ENCODE data around the gene ZBTB40.

ZBTB40 gene

DNA sequence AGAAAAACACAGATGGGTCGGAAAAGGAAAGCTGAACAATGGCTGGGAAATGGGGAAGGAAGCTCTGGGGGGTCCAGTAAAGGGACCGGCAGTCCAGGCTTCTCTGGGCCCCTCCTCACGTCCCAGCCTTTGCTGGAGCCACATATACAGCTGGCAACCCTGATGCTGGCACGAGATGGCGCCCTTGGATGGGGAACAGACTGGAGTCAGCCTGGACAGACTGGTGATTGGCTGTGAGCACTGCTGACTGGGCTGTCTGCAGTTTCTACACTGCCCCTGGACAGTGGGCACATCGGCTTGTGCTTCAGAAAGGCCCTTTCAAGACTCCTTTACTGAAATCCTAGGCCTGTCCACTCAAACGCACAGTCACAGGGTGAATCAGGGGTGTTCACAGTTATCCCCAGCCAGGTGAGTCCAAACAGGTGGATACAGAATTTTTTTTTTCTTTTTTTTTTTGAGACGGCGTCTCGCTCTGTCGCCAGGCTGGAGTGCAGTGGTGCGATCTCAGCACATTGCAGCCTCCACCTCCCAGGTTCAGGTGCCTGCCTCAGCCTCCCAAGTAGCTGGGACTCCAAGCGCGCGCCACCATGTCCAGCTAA lies 31.1 kb upstream of the ZBTB40 start:
- in situ Hi-C loops (cut with MboI; ENCODE audit: low sequenced_read_pairs) = no loop called here

DNA sequence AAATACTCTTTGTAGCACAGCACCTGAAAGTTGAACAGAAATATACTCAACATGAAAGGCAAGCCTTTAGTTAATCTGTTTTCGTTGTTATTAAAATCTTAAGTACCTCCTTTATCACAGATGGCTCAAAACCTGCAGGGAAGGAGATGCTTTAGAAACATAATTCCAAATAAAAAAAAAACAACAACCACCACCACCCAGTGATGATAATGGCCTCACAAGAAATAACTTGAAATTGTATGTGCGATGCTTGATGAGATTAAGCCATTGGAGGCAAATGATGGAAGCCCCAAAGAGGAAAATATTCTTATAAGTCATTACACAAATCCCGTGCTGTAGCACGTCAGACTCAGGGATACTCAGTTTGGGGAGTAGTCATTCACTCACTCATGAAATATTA lies 24.9 kb upstream of the ZBTB40 start:
- in situ Hi-C loops (cut with MboI; ENCODE audit: low sequenced_read_pairs) = no loop called here

DNA sequence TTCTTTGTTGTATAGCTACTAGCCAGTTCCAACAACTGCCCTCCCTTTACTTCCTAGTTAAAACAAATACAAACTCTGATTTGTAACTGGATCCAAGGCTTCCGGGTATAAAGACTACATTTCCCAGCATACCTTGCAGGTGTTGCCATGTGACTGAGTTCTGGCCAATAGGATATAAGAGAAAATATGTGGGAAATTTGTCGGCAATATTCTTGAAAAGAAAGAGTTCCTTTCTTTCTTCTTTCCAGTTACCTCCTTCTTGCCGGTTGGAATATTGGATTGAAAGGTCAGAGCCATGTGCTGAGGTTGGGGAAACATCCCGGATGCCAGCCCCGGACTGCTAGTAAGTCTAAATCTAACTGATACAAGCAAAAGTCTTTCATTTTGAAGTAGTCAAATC lies 23.0 kb upstream of the ZBTB40 start:
- in situ Hi-C loops (cut with MboI; ENCODE audit: low sequenced_read_pairs) = no loop called here

DNA sequence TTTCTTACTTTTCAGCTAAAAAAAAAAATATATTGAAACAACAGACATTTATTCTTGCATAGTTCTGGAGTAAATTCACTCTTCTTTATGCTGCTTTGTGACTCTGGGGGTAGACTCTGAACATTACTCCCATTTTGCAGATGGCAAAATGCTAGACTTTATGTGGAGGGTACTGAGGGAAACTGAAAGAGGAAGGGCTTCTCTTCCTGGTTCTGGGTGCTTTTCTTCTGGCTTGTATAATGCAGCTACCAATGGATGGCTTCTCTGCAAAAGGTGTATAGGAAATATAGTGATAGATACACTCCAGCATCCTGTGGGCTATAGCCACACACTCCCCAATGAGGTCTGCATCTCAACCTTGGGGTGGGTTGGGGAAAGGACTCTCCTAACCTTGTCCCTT lies 19.7 kb upstream of the ZBTB40 start:
- in situ Hi-C loops (cut with MboI; ENCODE audit: low sequenced_read_pairs) = no loop called here

DNA sequence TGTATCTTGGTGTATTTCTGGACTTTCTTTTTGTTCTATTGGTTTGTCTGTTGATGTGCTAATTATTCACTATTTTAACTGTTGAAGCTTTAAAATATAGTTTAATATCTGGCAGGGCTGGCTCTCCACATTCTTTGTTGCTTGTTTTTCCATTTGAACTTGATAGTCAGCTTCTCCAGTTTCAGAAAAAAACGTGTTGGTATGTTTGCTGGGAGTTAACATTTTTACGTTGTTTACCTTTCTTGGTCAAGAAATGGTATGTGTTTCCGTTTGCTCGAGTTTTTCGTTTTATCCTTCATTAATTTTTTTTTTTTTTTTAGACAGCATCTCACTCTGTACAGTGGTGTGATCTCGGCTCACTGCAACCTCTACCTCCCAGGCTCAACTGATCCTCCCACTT lies 16.9 kb upstream of the ZBTB40 start:
- in situ Hi-C loops (cut with MboI; ENCODE audit: low sequenced_read_pairs) = no loop called here

DNA sequence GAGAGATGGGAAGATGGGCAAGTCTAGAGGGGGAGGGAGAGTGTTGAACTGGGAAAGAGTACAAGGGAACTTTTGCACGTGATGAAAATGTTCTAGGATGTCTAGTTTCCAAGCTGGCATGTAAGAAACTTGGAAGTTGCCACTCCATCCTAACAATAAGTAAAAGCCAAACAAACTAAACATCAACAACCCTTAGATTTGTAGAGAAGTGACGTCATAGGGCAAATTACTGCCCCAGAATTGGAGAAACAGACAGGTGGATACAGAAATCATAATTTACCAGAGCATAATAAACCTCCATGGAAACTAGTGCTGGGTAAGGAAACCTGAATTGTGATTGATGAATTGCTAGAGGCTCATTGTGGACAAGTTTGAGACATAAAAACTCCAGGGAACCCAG lies 14.7 kb upstream of the ZBTB40 start:
- in situ Hi-C loops (cut with MboI; ENCODE audit: low sequenced_read_pairs) = no loop called here

DNA sequence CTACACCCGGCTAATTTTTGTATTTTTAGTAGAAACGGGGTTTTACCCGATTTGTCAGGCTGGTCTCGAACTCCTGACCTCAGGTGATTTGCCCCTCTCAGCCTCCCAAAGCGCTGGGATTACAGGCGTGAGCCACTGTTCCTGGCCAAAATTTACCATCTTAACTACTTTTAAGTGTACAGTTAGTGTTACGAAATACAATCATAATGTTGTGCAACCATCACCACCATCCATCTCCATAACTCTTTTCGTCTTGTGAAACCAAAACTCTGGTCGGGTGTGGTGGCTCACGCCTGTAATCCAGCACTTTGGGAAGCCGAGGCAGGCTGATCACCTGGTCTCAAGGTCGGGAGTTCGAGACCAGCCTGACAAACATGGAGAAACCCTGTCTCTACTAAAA lies 14.1 kb upstream of the ZBTB40 start:
- in situ Hi-C loops (cut with MboI; ENCODE audit: low sequenced_read_pairs) = no loop called here

DNA sequence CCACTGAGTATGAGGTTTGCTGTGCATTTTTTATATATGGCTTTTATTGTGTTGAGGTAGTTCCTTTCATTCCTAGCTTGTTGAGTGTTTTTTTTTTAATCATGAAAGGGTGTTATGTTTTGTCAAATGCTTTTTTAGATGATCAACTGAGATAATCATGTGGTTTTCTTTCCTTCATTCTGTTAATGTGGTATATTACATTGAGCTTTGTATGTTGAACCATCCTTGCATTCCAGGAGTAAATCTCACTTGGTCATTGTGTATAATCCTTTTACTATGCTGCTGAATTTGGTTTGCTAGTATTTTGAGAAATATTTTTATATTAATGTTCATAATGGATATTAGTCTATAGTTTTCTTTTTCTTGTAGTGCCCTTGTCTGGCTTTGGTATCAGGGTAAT lies 11.1 kb upstream of the ZBTB40 start:
- in situ Hi-C loops (cut with MboI; ENCODE audit: low sequenced_read_pairs) = no loop called here

DNA sequence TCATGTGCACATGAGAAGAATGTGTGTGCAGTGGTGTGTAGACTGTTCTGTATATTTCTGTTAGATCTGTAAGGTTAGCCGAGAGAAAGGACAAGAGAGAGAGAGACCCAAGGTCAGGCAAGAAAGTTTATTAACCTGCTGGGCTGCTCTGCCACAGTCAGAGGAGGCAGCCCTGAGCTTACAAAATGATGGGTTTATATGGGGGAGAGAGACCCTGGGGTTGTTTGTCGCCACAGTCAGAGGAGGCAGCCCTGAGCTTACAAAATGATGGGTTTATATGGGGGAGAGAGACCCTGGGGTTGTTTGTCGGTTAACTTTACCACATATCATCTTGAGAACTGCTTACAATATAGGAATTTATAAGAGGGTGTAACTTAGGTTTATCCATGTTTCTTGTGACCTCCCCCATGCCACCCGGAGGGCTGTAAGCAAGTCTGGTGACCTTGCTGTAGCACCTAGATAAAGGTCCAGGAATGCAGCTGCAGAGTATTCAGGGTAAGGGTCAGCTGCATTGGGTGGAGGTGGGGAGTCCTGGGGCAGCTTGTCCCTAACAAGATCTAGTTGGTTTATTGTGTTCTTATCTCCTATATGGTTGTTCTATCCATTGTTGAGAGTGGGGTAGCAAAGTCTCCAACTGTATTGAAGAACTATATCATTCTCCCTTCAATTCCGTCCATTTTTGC lies 9.3 kb upstream of the ZBTB40 start:
- in situ Hi-C loops (cut with MboI; ENCODE audit: low sequenced_read_pairs) = no loop called here

DNA sequence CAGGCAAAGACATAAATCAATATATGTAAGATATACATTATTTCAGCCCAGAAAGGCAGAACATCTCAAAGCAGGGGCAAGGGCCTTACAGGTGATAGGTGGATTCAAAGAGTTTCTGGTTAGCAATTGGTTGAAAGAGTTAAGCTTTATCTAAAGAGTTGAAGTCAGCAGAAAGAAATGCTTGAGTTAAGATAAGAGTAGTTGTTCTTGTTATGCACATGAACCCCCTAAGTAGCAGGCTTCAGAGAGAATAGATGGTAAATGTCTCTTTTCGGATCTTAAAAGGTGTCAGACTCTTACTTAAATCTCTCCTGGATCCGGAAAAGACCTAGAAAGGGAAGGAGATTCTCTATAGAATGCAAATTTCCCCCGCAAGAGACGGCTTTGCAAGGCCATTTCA lies 8.3 kb upstream of the ZBTB40 start:
- in situ Hi-C loops (cut with MboI; ENCODE audit: low sequenced_read_pairs) = no loop called here

DNA sequence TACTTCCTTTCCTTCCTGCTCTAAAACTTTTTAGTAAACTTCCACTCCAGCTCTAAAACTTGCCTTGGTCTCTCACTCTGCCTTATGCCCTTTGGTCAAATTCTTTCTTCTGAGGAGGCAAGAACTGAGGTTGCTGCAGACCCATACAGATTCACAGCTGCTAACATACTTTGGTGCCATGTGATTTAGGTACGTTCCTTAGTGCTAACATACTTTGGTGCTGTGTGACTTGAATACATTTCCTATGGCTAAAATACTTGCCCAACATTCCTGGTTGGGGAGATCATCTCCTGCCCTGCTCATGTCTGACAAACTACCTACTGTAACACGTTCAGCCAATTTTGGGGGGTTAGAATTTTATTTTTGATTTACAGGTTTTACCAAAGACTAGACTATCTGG lies 6.8 kb upstream of the ZBTB40 start:
- in situ Hi-C loops (cut with MboI; ENCODE audit: low sequenced_read_pairs) = no loop called here

DNA sequence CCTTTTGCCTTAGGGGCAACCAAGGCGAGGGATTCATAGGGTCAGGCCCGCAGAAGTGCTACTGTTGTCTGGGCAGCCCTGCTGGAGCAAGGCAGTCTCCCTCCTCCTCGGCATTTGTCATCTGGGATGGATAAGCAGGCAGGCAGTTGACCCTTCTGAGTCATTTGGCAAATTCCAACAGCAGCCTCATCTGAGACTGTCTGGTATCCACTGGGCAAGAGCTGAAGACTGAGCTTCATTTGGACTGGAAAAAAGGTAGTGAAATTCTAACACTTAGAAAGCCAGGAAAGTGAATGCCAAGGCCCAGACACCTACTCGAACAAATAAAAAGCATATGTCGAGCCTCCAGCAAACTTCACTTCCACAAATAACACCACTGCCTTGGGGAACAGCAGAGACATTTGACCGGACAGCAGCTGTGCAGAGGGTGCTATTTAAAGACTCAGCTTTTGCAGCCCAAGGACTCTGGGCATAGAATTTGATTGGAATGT lies 4.0 kb upstream of the ZBTB40 start:
- in situ Hi-C loops (cut with MboI; ENCODE audit: low sequenced_read_pairs) = no loop called here

DNA sequence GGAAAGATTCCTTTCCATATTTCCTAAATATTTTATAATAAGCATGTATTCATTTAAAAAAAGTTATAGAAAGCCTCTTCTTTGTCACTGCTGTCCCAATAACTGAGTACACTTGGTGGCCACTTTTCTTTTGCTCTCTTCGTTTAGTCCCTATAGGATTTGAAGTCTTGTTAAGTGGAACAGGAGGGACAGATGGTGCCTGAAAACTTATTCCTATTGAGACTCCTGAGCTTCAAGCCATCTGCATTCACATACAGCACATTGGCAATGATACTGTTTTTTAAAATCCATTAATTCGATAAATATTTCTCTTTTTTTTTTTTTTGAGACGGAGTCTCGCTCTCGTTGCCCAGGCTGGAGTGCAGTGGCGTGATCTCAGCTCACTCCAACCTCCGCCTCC lies 2.0 kb upstream of the ZBTB40 start:
- in situ Hi-C loops (cut with MboI; ENCODE audit: low sequenced_read_pairs) = no loop called here

DNA sequence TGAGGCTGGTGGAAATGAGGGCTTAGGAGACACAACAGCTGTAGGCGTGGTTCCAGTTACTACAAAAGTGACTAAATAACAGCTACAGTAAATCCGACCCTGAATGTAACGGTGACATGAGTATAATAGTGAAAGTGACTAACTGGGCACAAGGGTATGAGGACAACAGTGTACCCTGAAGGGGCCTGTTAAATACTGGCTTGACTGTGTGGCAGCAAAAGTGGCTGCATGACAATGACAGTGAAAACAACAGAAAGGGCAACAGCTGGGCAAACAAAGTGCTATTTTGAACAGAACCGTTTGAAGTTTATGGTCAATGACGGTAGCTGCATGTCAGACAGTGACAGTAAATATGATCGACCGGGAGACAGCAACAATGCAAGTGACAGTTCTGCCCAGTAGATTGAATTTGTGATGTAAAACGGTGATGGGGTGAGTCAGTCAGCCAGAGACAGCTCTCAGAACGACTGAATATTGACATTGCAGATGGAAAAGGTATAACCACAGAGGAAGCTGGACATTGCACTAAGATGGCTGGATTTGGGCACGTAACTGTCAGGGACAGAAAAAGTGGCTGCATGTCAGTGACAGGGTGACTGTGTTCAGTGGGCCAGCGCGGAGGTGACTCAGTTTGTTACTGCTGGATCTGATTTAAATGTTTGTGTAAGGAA lies 1.2 kb upstream of the ZBTB40 start:
- in situ Hi-C loops (cut with MboI; ENCODE audit: low sequenced_read_pairs) = no loop called here

DNA sequence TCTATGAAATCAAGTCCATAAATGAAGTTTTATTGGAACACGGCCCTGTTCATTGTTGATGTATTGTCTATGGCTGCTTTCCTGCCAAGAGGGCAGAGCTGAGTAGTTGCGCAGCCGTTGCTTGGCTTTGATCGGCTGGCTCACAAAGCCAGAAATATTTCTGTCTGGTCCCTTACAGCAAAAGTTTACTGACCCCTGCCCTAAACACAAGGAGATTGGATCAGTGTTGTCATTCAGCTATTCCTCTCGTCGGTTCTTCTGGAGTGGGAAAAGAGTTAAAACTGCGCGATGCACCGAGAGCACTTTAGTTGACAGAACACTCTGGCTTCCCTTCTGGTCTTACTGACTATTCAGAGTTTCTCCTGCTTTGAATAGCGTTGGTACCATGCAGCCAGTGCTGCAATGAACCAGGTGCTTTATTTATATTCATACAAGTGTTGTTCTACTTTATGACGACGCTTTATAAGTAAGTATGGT lies 868 bp downstream of the ZBTB40 start:
- in situ Hi-C loops (cut with MboI; ENCODE audit: low sequenced_read_pairs) = no loop called here

DNA sequence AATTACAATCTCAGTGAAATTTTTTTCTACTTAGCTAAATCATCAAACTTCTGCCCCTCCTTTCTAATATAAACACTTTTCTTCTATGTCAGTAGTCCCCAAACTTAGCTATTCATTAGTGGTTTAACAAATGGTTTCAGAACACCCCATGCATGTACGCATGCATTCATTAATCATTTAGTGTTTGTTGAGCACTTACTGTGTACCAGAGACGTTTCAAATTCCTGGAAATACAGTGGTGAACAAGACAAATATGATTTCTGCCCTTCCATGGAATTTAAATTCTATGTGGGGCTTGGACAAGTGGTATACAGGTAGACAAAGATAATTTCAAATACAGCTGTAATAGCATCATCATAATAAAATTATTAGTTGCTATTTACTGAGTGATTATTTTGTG lies 1.5 kb downstream of the ZBTB40 start:
- in situ Hi-C loops (cut with MboI; ENCODE audit: low sequenced_read_pairs) = no loop called here

DNA sequence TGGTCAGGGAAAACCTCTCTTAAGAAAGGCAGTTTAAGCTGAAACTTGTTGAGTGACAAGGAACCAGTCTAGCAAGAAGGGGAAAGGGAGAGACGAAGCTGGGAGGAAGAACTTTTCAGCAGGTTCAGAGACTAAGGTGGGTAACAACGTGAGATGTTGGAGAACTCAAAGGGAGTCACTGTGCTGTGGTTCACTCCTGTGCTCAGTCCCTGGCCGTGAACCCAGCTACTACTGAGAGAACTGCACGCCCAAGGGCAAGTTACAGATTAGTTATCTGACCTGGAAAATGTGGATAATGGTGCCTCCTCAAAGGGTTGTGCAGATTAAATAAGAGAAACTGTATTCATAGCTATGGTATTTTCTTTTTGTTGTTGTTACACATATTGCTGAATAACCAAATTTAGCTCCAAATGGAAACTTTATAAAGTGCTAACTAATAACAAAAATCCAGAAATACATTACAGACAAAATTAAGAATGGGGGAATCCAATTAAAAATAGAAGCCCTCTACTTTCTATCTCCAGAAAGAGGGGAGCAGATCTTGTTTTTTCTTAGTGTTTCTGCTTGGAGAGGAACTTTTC lies 2.9 kb downstream of the ZBTB40 start:
- in situ Hi-C loops (cut with MboI; ENCODE audit: low sequenced_read_pairs) = no loop called here

DNA sequence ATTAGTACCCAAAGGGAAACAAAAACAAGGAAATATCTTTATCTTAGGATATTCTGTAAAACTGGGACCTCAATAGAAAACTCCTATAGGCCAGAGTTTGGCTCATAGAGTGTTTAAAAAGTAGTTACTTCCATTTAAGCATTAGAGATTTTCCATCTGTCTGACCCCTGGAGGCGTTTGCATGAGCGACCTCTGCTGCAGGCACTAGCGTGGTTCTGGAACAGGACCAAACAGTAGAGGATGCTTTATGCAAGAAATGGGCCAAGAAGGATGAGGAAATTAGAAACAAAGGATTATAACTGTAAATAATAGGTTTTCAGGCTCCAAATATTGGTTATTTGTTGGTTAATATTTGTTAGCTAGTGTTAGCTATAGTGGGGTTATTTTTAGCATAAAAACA lies 5.7 kb downstream of the ZBTB40 start:
- in situ Hi-C loops (cut with MboI; ENCODE audit: low sequenced_read_pairs) = no loop called here

DNA sequence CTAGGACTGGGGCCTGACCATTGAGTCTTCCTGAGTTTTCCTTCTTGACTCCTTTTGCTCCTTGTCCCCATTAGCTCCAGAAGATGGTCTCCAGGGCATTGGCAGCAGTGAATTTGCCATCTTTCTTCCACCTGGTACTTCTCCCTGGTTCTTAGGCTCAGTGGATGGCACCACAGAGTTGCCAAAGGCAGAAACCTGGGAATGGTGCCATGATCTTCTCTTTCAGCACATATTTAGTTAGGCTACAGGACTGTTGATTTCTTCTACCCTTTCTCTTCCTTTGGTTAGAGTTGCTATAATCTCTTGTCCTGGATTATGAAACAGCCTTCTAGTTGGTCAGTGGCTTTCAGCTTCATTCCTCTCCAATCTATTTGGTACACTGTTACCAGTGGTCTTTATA lies 6.2 kb downstream of the ZBTB40 start:
- in situ Hi-C loops (cut with MboI; ENCODE audit: low sequenced_read_pairs) = no loop called here

DNA sequence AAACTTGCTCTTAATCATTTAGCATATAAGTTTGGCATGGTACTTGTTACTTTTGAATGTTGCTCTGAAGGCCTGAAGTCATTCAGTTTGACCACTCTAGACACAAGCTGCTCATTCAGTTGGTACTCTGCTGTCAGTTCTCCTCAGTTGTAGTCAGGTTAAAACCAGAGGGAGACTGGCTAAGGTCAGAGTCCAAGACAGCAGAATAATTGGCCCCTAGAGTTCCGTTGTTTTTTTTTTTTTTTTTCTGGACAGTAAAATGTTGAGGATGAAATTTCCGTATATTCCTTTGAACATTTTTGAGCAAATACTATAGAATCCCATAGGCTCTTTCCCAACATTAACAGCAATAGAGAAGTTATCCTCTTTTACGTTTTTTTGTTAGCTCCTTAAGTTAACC lies 9.4 kb downstream of the ZBTB40 start:
- in situ Hi-C loops (cut with MboI; ENCODE audit: low sequenced_read_pairs) = no loop called here

DNA sequence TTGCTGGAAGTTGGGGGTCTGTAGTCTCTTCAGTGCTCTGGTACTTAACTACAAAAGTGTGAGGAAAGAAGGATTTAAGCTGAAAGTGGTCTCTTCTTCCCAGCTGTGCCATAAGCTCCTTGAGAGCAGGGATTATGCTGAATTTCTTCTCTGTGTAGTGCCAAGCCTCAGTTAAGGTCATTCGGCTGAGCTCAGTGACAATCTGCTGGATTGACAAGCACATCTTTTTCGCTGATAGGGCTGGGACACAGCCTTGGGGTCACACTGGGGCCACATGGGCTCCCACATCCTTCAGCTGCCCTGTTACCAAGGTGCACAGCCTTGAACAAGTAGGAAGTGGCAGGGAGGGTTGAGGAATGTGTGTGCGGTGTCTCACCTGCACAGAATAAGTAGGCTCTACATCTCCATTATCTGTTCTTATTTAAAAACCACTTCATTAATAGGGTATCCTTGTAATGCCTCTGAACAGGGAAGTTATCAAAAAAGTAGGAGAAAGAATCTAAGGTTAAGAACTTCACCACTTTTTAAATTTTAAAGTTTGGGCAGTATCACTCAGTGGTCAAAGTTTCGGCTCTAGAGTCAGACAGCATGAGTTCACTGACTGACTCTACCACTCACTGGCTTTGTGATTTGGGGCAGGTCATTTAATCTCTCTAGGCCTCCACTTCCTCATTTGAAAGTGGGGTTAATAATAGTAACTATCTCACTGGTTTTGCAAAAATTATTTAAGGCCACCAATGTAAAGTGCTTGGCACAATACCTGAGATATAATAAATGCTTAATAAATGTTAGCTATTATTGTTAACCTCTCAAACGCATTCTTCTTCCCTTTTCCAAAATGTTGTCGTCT lies 10.3 kb downstream of the ZBTB40 start:
- in situ Hi-C loops (cut with MboI; ENCODE audit: low sequenced_read_pairs) = no loop called here

All from hTERT RPE-1 (cell line).